GM12872 (cell line): ENCODE data around the gene EBF3.

Experiments
- TF ChIP-seq, protein P1 (sequence below): IDR thresholded peaks from 3 replicates; pipeline ENCODE4 v1.5.1; 2011; ENCODE audit warnings: low read depth, mild to moderate bottlenecking, low read length, moderate library complexity; ENCODE audit not compliant: insufficient read depth

EBF3 gene

DNA sequence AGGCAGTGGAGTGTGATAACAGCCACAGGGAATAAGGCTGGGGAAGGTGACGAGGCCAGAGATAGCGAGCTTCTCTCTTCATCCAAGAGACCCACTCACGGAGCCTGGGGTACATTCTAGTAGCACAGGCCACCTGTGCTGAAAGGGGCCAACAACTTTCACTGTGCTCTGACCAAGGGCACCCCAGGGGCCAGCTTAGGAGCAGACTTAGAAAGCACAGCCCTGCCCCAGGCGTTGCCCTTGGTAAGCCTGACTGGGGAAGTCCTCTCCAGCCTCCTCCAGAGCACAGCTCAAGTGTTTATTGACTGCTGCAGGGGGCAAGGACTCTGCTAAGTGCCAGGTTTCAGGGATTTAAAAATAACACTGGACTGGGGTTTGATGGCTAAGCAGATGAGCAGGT, 44.7 kb downstream of the EBF3 start:
- TF ChIP-seq, protein P1, sequence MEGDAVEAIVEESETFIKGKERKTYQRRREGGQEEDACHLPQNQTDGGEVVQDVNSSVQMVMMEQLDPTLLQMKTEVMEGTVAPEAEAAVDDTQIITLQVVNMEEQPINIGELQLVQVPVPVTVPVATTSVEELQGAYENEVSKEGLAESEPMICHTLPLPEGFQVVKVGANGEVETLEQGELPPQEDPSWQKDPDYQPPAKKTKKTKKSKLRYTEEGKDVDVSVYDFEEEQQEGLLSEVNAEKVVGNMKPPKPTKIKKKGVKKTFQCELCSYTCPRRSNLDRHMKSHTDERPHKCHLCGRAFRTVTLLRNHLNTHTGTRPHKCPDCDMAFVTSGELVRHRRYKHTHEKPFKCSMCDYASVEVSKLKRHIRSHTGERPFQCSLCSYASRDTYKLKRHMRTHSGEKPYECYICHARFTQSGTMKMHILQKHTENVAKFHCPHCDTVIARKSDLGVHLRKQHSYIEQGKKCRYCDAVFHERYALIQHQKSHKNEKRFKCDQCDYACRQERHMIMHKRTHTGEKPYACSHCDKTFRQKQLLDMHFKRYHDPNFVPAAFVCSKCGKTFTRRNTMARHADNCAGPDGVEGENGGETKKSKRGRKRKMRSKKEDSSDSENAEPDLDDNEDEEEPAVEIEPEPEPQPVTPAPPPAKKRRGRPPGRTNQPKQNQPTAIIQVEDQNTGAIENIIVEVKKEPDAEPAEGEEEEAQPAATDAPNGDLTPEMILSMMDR, result no peak

DNA sequence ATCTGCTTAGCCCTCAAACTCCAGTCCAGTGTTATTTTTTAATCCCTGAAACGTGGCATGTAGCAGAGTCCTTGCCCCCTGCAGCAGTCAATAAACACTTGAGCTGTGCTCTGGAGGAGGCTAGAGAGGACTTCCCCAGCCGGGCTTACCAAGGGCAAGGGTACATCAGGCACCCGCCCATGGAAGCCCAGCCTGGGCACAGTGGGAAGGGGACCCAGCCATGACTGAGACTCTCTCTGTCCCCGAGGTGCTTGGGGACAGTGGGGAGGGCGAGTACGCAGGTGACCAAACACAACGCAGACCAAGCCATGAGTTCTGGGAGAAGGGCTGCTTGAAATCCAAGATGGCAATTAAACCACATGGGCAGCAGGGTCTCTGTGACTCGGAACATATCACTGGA, 45.2 kb downstream of the EBF3 start:
- TF ChIP-seq, protein P1, result no peak

DNA sequence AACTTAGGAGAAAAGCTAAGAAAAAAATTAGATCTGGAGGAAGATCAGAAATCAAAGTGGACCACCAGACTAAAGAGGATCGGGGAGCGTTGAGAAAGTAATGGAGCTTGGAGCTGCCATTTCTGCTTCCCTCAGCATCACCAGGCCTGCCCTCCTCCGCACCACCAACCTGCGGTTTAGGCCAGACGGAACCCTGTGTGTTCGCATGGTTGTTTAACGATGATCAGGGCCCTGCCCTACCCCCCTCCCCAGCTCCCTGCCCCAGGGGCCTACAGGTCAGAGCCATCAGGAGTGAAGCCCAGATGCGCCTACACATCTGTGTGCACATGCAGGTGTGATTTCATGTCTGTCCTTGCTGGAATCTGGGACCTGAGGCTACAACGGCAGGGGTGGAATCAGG, 45.7 kb downstream of the EBF3 start:
- TF ChIP-seq, protein P1, result no peak

GRCh38 chr10:129917936-129918335, 46.1 kb downstream of the EBF3 start:
- TF ChIP-seq, protein P1, result no peak

GRCh38 chr10:129916506-129916995, 47.5 kb downstream of the EBF3 start:
- TF ChIP-seq, protein P1, result no peak

GRCh38 chr10:129915526-129916378, 48.3 kb downstream of the EBF3 start:
- TF ChIP-seq, protein P1, result no peak

DNA sequence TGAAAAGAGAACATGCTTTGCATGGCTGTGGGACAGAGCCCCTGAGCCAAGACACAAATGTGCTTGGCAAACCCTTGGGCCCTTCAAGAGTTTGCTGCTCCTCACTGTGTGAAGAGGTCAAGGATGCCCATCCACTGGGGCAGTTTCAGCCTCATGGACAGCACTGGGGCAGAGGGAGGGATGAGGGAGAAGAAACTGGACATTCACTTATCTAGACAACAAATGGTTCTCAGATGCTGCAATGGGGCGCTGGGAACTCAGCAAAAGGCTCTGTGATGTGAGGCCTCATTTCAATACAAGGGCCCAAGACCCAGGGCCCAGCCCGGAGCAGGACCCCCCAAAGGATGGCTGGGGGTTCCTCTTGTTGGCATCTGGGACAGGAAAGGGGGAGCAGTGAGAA, 49.1 kb downstream of the EBF3 start:
- TF ChIP-seq, protein P1, result no peak
